Spleen (tissue), 11 donors: ENCODE measurements around the gene DNM2. TPM values are rescaled to one million over a fixed set of nuclear protein-coding genes. Genes with fewer than 3 reads are reported as not detected.

ENCODE experiments used
- DNase-seq: peaks from one replicate; pipeline ENCODE4 v3.0.0-alpha.2; 2020
- H3K27ac ChIP-seq, 8 donors: fragments of 200-600 bp; sonication (generic) in 7 of 8; 1 replicate in 4 of 8; 2 replicates in 4 of 8; pipeline versions ENCODE4 v1.5.0 to v1.8.0; 2016 to 2021; ENCODE audit warnings: inconsistent platforms in 4 of 8, mild to moderate bottlenecking in 4 of 8, moderate library complexity in 1 of 8
- H3K27me3 ChIP-seq, 7 donors: fragments of 200-600 bp; sonication (generic) in 6 of 7; replicated peaks in 1 of 7; 1 replicate in 4 of 7; 2 replicates in 3 of 7; pipeline versions ENCODE4 v1.5.0 to v1.8.0; 2016 to 2021; ENCODE audit warnings: inconsistent platforms in 3 of 7, mild to moderate bottlenecking in 1 of 7
- H3K36me3 ChIP-seq, 6 donors: fragments of 200-600 bp; sonication (generic) in 5 of 6; 1 replicate in 4 of 6; 2 replicates in 2 of 6; pipeline versions ENCODE4 v1.5.0 to v1.8.0; 2016 to 2021; ENCODE audit warnings: inconsistent platforms in 2 of 6
- H3K4me1 ChIP-seq, 6 donors: fragments of 200-600 bp; sonication (generic) in 5 of 6; 1 replicate in 3 of 6; 2 replicates in 3 of 6; pipeline versions ENCODE4 v1.5.0 to v1.8.0; 2016 to 2021; ENCODE audit warnings: inconsistent platforms in 3 of 6
- H3K4me3 ChIP-seq, 8 donors: fragments of 200-600 bp; sonication (generic) in 7 of 8; 1 replicate in 4 of 8; 2 replicates in 4 of 8; pipeline versions ENCODE4 v1.5.0 to v1.8.0; 2016 to 2021; ENCODE audit warnings: inconsistent platforms in 4 of 8, mild to moderate bottlenecking in 4 of 8, moderate library complexity in 2 of 8
- H3K9me3 ChIP-seq, 8 donors: fragments of 200-600 bp; sonication (generic) in 7 of 8; 1 replicate in 4 of 8; 2 replicates in 4 of 8; pipeline versions ENCODE4 v1.5.0 to v1.8.0; 2016 to 2021; ENCODE audit warnings: inconsistent platforms in 4 of 8
- POLR2A ChIP-seq, 3 donors: fragments of 450-650 bp; IDR thresholded peaks; one replicate each; pipeline ENCODE4 v1.5.1; 2017; ENCODE audit warnings: antibody characterized with exemption in 3 of 3, mild to moderate bottlenecking in 1 of 3
- POLR2AphosphoS5 ChIP-seq, 3 donors: sonication (generic); formaldehyde crosslinking; IDR thresholded peaks; one replicate each; pipeline ENCODE4 v1.5.1; 2017; ENCODE audit warnings: antibody characterized with exemption in 3 of 3
- WGBS, 5 donors: extraction: QIAGEN DNeasy Blood & Tissue Kit in 3 of 5; methylation state at CpG; one replicate each; pipeline versions ENCODE4 v1.1.5 to v1.1.7; 2013 to 2018; 5-methylcytosine and 5-hydroxymethylcytosine counted together
- intact Hi-C: fragments of 100-400 bp; cut with DNase I; formaldehyde crosslinking; loops from one replicate; pipeline ENCODE4 v1.15.0; 2023; ENCODE audit warnings: low total_unique reads
- polyA plus RNA-seq, 3 donors: library from polyadenylated mRNA; stranded (reverse); fragments of 200-250 nt; gene quantifications; one replicate each; pipeline ENCODE4 v1.2.1, GENCODE V29; 2013
- total RNA-seq, 7 donors: library from RNA; depleted of rRNA in 3 of 7; stranded (reverse); fragments of >200 nt in 3 of 7; fragmentation: NEBNext Ultra II Directional in 4 of 7; extraction: Animal tissue kit (Norgen Biotek cat#: 25700) in 4 of 7; gene quantifications; one replicate each; pipeline versions ENCODE4 v1.1.0 to v1.2.1, GENCODE V29; 2016 to 2021
- TF ChIP-seq, protein P1 (sequence below), 11 experiments: fragments of 200-600 bp in 7 of 11; fragments of 450-650 bp in 4 of 11; sonication (generic) in 4 of 11; IDR thresholded peaks in 8 of 11; conservative IDR thresholded peaks in 3 of 11; 1 replicate in 7 of 11; 2 replicates in 4 of 11; pipeline versions ENCODE4 v1.4.0 to v1.8.0; 2016 to 2021; ENCODE audit warnings: antibody characterized with exemption in 11 of 11, inconsistent platforms in 4 of 11, mild to moderate bottlenecking in 1 of 11
- donor health status: healthy with polysubstance abuse.
- donor health status: DM: no; HTN: no; CAD: no; lungs with moderate emphysema.
- donor health status: DM: no; HTN: no; CAD: no.
- donor health status: Bipolar disorder and iron deficiency.
- donor health status: healthy.
- donor health status: DM: no; HTN: no; CAD: no.
- donor health status: DM: yes; HTN: yes; CAD: no.

DNM2 gene
- total and polyA plus RNA-seq, 10 donors: 57.1 to 298 (median 193) TPM

- H3K27me3 ChIP-seq: no peaks in the 10 kb centered on the region
- intact Hi-C loops: no loop called here
- H3K4me3 ChIP-seq: no peak overlapping the region
- H3K36me3 ChIP-seq: peaks cover 0 to 48% (median 7%) of the 10 kb centered on the region in 6 donors
- TF ChIP-seq POLR2A (IDR thresholded peaks at IDR 0.05): no peak
- no peak for TF ChIP-seq POLR2AphosphoS5 (IDR thresholded peaks at IDR 0.05)
- TF ChIP-seq, protein P1, sequence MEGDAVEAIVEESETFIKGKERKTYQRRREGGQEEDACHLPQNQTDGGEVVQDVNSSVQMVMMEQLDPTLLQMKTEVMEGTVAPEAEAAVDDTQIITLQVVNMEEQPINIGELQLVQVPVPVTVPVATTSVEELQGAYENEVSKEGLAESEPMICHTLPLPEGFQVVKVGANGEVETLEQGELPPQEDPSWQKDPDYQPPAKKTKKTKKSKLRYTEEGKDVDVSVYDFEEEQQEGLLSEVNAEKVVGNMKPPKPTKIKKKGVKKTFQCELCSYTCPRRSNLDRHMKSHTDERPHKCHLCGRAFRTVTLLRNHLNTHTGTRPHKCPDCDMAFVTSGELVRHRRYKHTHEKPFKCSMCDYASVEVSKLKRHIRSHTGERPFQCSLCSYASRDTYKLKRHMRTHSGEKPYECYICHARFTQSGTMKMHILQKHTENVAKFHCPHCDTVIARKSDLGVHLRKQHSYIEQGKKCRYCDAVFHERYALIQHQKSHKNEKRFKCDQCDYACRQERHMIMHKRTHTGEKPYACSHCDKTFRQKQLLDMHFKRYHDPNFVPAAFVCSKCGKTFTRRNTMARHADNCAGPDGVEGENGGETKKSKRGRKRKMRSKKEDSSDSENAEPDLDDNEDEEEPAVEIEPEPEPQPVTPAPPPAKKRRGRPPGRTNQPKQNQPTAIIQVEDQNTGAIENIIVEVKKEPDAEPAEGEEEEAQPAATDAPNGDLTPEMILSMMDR (IDR thresholded peaks at IDR 0.05 in 8 of 11, conservative IDR thresholded peaks at IDR 0.05 in 3 of 11): no peak
- H3K27ac ChIP-seq: no peak overlapping the region
- H3K9me3 ChIP-seq: no peaks in the 10 kb centered on the region
- 88 to 95% (median 92%) methylated on average over 9 to 23 of the region's 23 CpGs for WGBS, 5 donors
- DNase-seq: no peak
- peaks cover 0 to 21% (median 8%) of the 10 kb centered on the region in 6 donors for H3K4me1 ChIP-seq
These were observed 5.1 kb upstream of the DNM2 start for GRCh38 chr19:10712754-10713153.

- Histone ChIP-seq H3K9me3 (no peaks in the 10 kb centered on the region), H3K36me3 (peaks cover 0 to 43% (median 5%) of the 10 kb centered on the region in 6 donors), H3K4me1 (peaks cover 0 to 21% (median 9%) of the 10 kb centered on the region in 6 donors), H3K4me3 (no peak overlapping the region), H3K27ac (no peak overlapping the region), H3K27me3 (no peaks in the 10 kb centered on the region)
- intact Hi-C loops: no loop called here
- 36 to 59% (median 52%) methylated on average over 5 of the region's 5 CpGs for WGBS, 5 donors
- no peak for TF ChIP-seq POLR2AphosphoS5 (IDR thresholded peaks at IDR 0.05)
- TF ChIP-seq, protein P1 (IDR thresholded peaks at IDR 0.05 in 8 of 11, conservative IDR thresholded peaks at IDR 0.05 in 3 of 11): no peak
- TF ChIP-seq POLR2A (IDR thresholded peaks at IDR 0.05): no peak
- no peak for DNase-seq
These were observed 4.6 kb upstream of the DNM2 start for GRCh38 chr19:10713317-10713716.

DNA sequence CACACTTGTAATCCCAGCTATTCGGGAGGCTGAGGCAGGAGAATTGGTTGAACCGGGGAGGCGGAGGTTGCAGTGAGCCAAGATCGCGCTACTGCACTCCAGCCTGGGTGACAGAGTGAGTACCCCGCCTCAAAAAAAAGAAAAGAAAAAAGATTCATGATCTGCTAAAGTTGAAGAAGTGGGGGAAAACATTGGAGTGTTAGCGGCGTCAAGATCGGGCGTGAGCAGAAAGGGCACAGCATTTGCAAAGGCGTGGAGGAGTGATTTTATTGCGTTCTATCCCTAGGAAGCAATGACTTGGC is 874 bp upstream of the DNM2 start:
- Histone ChIP-seq H3K36me3 (peaks cover 0 to 35% (median 5%) of the 10 kb centered on the region in 6 donors), H3K4me3 (peak overlapping the region in 6 of 8 donors; percentile 3 to 58 (median 22)), H3K27ac (peak overlapping the region in 7 of 8 donors; percentile 47 to 77 (median 61)), H3K9me3 (no peaks in the 10 kb centered on the region), H3K4me1 (peaks cover 28 to 58% (median 43%) of the 10 kb centered on the region in 6 donors), H3K27me3 (no peaks in the 10 kb centered on the region)
- TF ChIP-seq, protein P1 (IDR thresholded peaks at IDR 0.05 in 8 of 11, conservative IDR thresholded peaks at IDR 0.05 in 3 of 11): no peak
- no peak for TF ChIP-seq POLR2AphosphoS5 (IDR thresholded peaks at IDR 0.05)
- TF ChIP-seq POLR2A (IDR thresholded peaks at IDR 0.05): no peak
- no peak for DNase-seq
- intact Hi-C loops: loop anchor here (5.0 kb wide), 2 partner anchors 50 to 145 kb away; no protein-coding TSS in a partner anchor
- 28 to 41% (median 34%) methylated on average over 12 of the region's 12 CpGs for whole genome bisulfite sequencing, 5 donors

DNA sequence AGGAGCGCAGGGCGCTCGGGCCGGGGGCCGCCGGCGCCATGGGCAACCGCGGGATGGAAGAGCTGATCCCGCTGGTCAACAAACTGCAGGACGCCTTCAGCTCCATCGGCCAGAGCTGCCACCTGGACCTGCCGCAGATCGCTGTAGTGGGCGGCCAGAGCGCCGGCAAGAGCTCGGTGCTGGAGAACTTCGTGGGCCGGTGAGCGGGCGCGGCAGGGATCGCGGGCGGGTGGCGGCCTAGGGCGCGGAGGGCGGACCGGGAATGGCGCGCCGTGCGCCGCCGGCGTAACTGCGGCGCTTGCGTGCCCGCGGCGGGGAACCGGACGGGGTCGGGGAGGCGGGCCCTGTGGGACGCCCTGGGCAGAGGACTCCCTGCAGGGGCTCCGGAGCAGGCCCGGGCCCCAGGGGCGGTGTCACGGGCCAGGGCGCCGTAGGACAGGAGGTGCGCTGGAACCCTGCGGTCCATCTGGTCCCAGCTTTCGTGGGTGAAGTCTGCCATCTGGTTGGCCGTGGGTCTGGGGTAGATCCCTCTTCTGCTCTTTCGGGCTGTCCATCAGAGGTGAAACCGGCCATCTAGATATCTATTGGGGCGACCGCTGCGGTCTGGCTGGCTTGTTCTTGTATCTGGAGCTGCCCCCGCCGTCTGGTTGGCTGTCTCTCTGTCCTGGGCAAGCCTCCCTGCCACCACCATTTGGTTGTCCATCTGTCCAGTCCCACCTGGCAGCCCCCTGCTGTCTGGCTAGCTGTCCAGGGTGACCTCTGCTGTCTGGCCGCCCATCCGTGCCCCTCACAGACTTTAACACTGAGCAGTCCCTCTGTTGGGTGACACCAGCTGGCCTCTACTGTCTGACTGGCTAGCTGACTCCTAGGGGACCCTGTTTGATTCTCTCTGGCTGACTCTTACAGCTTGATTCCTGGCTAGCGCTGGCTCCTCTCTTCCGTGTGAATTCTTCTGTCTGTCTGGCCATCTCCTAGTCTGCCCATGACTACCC is 622 bp downstream of the DNM2 start:
- Histone ChIP-seq H3K36me3 (peaks cover 0 to 31% (median under 1%) of the 10 kb centered on the region in 6 donors), H3K27ac (peak overlapping the region; percentile 94 to 99 (median 98)), H3K9me3 (no peaks in the 10 kb centered on the region), H3K4me3 (peak overlapping the region; percentile 98 to 100 (median 100)), H3K27me3 (no peaks in the 10 kb centered on the region), H3K4me1 (peaks cover 28 to 63% (median 56%) of the 10 kb centered on the region in 6 donors)
- WGBS, 5 donors: 1% methylated on average over 41 to 70 of the region's 70 CpGs
- peak; percentile 93 for DNase-seq
- TF ChIP-seq, protein P1 (IDR thresholded peaks at IDR 0.05 in 8 of 11, conservative IDR thresholded peaks at IDR 0.05 in 3 of 11): no peak
- TF ChIP-seq POLR2A (IDR thresholded peaks at IDR 0.05) (peak in 1 of 3 donors; percentile 18), POLR2AphosphoS5 (IDR thresholded peaks at IDR 0.05) (no peak)
- intact Hi-C loops: loop anchor here (5.0 kb wide), 2 partner anchors 49 to 144 kb away; no protein-coding TSS in a partner anchor
